KG1 (cell line): Measurements from ENCODE around the gene TMEM184C.

Source experiments
- DNase-seq: peaks from one replicate; lab custom pipeline; 2025; lab: John Stamatoyannopoulos, UW

Gene TMEM184C

DNA sequence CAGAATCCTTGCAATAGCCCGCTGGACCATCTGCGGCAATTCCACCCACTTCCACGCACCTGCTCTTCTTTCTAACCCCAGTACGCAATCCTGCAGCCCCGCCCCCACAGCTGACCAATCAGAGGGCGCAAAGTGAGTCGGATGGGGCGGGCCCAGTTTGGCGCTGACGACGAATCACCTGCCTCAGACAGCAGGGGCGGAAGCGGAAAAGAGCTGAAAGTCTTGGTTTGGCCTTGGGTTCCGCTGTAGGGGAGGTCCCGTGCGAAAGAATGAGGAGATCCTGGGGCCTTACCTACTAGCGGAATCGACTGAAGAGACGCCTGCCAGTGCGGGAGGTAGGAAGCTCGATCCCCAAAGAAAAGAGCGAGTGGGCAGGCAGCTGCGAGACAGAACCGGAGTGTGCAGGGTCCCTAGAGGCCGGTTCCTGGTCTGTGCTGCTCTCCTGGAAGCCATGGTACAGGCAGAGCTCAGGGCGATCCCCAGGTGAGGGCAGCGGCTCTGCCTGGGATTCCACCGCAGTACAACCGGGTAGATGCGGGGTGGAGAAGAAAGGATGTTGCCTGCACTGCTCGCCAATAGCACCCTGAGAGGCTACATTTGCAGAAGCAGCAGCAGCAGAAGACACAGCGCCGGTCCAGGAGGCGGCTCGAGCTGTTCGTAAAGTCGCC, at the start of gene TMEM184C:
TSS of gene TMEM184C (plus strand) at position 225 of the 668 bp plus-strand sequence. CDS start 560 bp downstream, outside the sequence.
- peak; percentile 55 for DNase-seq

DNA sequence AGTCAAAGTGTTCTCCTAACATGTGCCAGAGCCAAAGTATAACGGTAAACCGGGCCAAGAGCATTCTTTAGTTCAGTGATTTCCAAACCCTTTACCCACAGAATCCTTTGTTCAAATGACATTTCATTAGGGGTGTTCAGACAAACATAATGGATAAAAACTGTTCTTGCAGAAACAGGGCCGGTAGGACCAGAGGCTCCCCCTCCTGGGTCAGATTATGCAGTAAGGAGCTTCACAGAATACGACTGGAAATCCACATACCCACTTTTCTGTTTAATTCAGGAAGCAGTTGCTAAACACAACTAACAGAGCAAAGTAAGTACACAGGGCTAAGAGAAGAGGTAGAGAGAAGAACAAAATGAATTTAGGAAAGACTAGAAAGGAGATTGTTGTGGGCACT, 46.6 kb upstream of the TMEM184C start:
- DNase-seq, result no peak

DNA sequence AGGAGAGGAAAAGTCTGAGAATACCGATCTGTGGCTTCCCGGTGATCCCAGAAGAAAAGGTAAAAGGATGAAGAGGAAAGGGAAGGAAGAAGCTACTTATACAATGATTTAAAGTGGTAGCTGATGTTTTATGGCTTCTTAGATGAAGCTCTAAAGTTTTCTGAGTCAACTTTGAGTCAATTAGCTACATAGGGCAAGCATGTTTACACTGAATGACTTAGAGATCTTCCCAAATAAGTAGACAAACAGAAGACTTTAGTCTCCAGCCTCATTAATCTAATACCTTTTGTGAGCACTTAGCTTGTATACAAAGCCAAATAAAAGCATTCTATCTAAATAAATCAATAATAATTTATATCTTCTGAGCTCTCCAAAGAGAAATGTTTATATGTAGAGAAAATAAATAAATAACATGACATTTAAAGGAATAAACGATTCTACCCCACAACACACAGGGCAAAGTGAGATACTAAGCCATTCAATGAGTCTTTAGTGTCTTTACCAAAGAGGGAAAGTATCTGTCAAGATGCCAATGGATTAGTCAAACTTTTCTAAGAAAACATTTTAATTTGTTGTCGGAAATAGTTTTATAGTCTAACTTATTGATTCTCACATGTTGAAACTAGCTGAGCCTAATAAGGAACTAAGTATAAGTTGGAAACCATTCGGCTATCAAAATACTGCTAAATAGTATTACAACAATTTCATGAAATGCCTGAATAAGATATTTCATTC, 46.0 kb upstream of the TMEM184C start:
- DNase-seq, result no peak

DNA sequence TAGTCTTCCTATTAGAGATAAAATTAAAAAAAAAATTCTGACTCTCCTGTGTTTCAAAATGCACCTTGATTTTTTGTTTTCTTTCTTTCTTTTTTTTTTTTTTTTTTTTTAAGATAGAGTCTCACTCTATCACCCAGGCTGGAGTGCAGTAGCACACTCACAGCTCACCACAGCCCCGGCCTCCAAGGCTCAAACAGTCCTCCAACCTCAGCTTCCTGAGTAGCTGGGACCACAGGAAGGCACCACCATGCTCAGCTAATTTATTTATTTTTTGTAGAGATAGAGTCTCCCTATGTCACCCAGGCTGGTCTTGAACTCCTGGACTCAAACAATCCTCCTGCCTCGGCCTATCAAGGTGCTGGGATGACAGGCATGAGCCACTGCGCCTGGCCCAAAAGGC, 41.1 kb upstream of the TMEM184C start:
- DNase-seq, result no peak

DNA sequence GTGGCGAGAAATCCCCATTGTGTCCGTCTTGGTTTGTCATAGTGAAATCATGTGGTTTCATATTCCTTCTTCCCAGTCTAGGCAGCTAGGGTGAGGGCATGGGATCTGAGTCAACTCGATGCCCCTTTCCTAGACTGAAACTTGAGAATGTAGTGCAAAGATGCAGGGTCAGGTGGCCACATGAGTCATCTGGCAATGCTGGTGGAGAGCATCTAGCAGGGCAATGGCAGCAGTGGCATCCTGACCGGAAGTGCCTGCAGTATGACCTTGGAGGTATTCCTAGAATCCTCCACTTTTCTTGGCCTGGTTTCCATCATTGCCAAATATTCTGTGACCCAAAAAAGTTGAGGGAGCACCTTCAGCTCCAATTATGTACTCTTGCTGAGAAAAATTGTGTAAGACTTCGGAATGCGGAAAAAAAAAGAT, 39.1 kb upstream of the TMEM184C start:
- no peak for DNase-seq

DNA sequence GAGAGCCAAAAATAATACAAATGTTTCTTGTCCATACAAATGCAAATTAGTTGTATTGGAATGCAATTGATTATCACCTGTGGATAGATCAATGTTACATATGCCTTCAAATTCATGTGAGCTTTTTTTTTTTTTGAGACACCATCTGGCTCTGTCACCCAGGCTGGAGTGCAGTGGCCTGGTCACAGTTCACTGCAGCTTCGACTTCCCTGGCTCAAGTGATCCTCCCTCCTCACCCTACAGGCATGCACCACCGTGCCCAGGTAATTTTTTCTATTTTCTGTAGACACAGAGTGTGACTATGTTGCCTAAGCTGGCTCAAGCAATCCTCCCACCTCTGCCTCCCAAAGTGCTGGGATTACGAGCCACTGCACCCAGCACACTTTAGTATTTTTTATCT, 38.6 kb upstream of the TMEM184C start:
- no peak for DNase-seq

DNA sequence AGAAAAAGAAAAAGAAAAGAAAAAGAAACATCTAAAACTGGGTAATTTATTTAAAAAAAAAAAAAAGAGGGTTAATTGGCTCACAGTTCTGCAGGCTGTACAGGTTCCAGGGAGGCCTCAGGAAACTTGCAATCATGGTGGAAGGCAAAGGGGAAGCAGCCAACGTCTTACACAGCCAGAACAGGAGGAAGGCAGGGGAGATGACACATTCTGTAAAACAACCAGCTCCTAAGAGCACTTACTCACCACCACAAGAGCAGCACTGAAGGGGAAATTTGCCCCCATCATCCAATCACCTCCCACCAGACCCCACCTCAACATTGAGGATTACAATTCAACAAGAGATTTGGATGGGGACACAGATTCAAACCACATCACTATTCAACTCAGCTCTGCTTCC, 36.8 kb upstream of the TMEM184C start:
- no peak for DNase-seq

DNA sequence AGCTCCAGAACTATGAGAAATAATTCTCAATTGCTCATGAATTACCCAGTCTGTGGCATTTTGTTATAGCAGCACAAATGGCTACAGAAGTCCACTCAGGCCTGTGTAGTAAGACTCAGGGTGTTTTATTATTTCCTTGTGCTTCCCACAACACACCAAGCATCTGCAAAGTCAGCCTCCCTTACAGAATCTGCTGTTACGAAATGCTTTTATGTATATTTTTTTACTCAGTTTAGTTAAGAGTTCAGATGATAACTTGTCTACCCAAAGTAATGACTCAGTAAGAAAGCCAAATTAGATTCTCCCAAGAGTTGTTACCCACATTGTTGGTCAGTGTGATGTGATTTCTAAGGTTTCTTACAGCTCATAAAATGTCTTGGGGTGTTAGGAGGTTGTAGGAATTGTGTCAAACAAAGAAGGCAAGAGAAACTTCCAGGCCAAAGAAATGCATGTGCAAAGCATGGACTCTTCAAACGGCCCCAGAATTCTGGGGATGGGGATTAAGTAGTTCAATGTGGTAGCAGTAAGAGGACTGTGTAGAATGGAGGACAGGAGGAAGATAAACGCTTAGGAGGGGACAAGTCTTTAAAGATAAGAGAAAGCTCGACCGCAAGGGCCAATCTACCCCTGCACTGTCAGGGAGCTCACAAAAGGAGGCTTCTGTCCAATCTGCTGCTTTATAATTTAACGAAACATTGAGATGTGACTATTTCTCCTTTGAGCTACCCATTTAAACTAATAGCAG, 35.4 kb upstream of the TMEM184C start:
- DNase-seq, result no peak

DNA sequence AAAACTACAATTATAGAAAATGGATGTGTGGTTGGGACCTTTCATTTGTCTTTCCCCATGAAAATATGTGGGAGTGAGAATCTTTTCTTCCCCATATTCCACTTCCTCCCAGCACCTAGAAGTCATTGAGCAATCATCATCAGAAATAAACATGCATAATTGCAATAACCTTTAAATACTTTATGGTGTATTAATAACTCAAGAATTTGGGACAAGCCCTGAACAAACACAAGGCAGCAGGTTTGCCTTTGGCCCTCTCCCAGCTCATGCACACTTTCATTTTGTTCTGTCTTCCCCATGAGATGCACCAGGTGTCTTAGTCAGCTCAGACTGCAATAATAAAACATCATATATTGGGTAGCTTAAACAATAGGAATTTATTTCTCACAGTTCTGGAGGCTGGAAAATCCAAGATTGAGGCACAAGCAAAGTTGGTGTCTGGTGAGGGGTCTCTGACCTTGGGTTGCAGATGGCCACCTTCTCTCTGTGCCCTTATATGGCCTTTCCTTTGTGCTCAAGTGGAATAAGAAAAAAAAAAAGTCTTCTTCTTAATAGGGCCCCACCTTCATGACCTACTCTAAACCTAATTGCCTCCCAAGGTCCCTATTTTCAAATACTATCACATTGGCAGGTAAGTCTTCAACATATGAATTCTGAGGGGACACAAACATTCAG, 34.7 kb upstream of the TMEM184C start:
- DNase-seq, result no peak

DNA sequence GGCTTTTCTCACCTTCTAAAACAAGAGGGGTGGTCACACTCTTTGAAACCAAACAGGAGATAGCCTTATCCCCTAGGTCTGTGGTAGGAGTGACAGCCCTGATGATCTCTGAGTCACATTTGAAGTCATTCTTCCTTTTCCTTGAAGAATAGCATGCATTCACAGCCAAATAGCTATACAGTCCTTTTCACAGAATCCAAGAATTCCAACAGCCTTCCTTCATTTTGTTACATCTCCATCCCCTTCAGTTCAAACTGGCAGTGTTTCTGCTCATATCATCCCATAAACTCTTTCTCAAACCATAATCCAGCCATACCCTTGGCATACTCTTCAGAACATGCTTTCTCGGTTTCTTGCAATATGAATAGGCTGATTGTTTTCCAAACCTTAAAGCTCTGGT, 33.3 kb upstream of the TMEM184C start:
- DNase-seq, result no peak

DNA sequence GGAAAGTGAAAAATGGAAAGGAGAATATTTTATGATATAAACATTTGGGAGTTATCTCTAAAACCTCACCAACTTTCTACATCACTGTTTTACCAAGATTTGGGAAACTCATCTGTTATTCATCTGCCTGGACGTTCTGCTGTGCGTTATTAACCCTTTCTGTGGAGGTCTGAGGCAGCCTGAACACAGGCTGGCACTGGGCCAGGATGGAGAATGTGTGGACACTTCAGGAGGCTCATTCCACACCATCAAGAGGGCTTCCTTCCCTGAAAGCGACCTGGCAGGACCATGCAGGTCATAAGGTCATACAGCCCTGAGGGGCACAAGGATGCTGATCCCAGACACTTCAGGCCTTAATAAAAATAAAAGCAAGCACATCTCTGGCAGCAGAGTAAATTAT, 31.2 kb upstream of the TMEM184C start:
- no peak for DNase-seq

DNA sequence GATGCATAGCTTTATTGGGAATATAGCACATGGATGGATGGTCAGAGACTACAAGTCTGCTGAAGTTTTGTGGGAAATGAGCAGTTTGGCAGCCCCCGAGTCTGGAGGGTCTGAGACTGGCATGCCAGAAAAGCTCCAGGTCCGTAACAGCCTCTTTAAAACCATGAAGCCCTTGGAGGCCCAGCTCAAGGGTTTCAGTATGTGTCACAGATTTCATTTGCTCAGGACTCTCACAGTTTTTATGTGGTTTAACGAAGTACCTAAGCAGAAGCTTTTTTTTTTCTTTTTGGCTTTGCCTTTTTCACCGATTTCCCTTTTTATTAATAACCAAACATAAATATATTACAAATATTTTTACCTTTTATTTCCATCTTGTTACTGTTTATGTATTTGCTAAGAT, 30.6 kb upstream of the TMEM184C start:
- no peak for DNase-seq

DNA sequence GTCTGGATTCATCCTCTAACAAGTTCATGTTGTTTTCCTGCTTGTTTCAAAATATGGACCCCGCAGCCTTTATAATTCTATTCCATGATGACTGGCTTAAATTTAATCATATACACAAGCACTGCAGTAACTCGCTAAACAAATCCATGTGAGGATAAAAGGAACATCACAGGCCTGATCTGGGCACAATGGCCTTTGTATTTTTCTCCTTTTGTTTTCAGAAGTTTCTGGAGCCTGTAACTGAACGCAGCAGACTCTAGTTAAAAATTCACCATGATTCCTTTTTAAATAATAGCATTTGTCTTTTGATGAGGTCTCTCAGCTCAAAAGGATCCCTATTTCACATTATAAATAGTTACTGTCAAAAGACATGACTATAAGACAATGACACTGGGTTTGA, 30.2 kb upstream of the TMEM184C start:
- DNase-seq, result no peak

DNA sequence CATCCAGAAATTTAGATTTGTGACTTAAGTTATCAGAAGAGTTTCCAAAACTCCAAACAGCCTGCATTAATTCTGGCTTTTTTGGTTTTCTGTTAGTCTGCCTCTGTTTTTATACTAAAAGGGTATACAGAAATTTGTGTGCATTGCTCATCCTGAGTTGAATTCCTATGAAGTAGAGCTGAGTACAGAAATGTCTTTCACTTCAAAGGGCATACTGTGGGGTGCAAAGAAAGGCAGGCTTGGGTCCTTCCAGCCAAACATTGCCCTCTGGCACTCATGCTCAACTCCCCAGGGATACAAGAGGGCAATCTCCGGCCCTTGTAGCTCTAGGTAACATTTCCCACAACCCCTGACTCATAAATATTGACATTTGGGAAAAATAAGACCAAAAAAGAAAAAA, 27.6 kb upstream of the TMEM184C start:
- no peak for DNase-seq

DNA sequence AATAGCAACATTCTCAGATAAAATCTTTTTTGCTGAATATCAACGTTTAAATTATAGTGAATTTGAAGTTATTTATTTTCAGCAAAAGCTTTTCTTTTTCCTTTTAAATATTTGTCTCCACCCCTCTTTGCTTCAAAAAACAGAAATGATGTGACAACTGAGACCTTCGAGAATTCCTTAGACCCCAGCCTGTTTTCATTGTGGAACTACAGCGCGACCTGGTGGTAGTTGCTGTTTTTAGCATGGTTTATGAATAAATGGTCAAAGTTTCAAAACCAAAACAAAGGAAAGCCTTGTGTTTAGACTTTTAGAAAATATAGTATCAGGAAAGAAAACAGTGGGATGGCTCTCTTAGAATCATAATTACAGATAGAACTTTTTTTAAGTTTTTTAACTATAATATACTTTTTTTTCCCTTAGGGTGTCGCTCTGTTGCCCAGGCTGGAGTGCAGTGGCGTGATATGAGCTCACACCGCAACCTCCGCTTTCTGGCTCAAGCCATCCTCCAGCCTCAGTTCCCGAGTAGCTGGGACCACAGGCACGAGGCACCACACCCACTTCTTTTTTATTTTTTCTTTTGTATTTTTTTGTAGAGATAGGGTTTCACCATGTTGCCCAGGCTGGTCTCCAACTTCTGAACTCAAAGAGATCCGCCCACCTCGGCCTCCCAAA, 26.8 kb upstream of the TMEM184C start:
- DNase-seq, result peak; percentile 1

DNA sequence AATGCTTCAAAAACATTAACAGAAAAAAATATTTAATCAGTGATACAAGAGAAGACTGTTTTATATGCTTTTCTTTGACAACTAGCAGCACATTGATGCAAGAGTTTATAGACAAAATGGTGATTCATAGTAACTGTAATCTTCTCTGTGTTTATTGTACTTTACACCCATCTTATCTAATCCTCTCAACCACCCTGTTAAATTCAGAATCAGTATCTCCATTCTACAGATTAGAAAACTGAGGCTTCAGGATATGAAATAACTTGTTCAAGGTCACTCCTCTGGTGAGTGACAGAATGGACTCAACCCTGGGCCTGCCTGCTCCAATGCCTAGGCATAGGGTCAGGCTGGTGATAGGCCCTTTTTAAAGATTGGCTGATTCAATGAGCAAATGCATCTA, 26.1 kb upstream of the TMEM184C start:
- DNase-seq, result no peak

DNA sequence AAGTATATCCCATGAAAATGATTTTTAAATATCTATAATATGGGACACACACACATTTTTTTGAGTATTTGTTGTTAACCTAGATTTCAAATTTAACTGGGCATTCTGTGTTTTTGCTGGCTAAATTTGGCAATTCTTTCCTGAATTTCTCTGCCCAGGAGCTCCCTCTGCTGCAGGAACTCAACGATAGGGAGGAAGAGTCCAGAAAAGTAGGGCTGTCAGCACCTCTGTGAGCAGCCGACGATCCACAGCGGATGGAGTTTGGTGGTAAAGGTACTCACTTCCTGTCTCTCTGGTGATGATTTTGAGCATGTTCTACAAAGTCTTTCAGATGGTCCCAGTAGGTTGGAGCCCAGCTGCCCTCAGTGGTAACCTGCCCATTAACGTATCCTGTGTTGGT, 23.1 kb upstream of the TMEM184C start:
- no peak for DNase-seq

DNA sequence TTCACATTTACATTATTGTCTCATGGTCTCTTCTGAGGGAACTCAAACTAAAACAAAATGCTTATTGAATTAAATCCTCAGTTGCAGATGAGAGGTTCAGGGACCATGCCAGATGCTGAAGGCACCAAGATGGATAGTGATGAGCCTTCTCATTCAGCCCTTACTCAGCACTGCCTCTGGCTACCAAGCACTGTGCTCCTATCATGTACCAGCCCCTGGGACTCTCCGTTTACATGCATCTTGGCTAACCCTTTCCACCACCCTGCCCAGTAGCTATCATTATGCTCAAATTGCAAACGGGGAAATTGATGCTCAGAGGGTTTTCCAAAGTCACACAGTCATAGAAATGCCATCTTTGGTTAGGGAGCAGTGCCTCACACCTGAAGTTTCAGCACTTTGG, 22.6 kb upstream of the TMEM184C start:
- no peak for DNase-seq

DNA sequence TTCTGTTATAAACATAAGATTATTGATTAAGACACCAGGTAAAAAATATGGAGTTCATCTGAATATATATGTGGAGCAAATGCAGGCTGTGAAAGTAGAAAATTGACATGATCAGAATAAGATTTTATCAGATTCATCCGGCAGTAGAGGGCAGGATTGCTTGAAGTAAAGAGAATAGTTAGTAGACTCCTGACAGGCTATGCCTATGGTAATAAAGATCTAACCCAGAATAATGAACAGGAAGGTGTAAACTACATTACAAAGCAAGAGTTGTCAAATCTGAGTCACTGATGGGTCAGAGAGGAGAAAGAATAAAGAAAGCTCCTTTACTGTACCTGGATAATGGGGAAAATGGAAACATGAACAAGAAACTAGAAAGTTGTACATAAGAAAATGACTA, 20.8 kb upstream of the TMEM184C start:
- no peak for DNase-seq

DNA sequence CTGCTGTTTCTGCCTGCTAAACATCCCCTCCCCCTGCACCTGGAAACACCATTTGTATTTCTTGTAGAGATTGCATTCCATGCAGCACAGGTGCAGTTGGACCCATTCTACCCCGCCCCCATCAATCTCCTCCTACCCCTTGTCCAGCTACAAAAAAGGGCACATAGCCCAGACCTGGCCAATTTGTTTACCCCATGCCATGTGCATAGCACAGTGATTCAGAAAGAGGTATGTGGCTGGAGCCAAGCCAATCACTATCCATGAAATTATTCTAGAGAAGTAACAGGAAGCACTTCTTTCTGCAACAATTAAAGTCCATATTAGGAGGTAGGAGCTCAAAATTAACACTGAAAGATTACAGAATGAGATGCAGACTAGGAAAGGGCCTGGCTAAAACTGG, 20.2 kb upstream of the TMEM184C start:
- no peak for DNase-seq

DNA sequence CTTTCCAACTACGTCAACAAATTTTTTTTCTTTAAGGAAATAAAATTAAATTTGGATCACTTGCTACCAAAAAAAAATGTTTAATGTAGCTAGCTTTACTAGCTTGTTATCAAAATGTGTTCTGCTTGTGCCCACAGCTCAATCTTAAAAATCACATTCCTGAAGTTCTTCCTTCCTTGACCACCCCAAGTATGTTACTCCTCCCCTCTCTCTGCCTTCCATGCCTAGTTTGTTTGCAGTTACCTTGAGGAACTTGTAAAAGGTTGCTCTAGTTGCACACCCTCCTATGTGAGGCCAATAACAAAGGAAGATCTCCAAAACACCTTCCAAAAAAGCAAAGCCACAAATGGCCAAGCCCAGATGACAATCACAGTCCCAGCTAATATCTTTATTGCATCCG, 19.6 kb upstream of the TMEM184C start:
- no peak for DNase-seq

DNA sequence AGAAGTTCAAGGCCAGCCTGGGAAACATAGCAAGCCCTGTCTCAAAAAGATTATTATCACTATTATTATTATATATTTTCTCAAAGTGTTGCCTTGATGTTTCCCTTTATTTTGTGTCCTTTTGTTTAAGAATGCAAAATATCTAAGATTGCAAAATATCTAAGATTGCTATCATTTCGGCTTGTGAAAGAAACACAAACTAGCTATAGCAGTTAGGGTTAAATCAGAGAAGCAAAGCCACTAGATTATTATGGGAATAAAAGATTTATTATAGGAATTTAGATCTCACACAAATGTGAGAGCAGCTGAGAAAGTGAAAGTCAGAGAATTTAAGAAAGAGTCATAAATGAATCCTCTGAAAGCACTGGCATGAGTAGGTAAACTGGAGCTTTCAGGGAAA, 18.0 kb upstream of the TMEM184C start:
- DNase-seq, result no peak
